ENCODE data around the gene RACGAP1.

- TF ChIP-seq, protein P1, sequence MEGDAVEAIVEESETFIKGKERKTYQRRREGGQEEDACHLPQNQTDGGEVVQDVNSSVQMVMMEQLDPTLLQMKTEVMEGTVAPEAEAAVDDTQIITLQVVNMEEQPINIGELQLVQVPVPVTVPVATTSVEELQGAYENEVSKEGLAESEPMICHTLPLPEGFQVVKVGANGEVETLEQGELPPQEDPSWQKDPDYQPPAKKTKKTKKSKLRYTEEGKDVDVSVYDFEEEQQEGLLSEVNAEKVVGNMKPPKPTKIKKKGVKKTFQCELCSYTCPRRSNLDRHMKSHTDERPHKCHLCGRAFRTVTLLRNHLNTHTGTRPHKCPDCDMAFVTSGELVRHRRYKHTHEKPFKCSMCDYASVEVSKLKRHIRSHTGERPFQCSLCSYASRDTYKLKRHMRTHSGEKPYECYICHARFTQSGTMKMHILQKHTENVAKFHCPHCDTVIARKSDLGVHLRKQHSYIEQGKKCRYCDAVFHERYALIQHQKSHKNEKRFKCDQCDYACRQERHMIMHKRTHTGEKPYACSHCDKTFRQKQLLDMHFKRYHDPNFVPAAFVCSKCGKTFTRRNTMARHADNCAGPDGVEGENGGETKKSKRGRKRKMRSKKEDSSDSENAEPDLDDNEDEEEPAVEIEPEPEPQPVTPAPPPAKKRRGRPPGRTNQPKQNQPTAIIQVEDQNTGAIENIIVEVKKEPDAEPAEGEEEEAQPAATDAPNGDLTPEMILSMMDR (IDR thresholded peaks at IDR 0.05) = no peak
- TF ChIP-seq POLR2A (IDR thresholded peaks at IDR 0.05) = no peak
Observed at GRCh38 chr12:49982246-49983087, 42.8 kb downstream of the RACGAP1 start.
